AG04449 (cell line): ENCODE data around the gene OR2T6.
"Not testable (repeated sequence)": the region's sequence is repeated elsewhere in the genome, so short reads cannot be mapped to it uniquely, and the experiment has no call there.

Source experiments
- CTCF ChIA-PET: fragments of 350-600 bp; formaldehyde crosslinking; extraction: SDS; loops from one replicate; lab custom pipeline; 2021; ENCODE audit warnings: antibody characterized with exemption; lab: Yijun Ruan, JAX
- POLR2A ChIA-PET: fragments of 400-600, 350-600 bp; formaldehyde crosslinking; extraction: SDS; loops from one replicate; lab custom pipeline; 2020; ENCODE audit warnings: antibody characterized with exemption, inconsistent platforms; lab: Yijun Ruan, JAX
- DNase-seq: peaks from one replicate; pipeline ENCODE4 v3.0.0-alpha.2; 2010; ENCODE audit warnings: low read depth, low spot score
- H3K4me3 ChIP-seq: 2 replicates; pipeline ENCODE4 v1.5.1; 2011; ENCODE audit warnings: low read depth, mild to moderate bottlenecking, control low read depth, low read length

OR2T6 gene

GRCh38 chr1:248433811-248434415 is 58.4 kb downstream of the OR2T6 start:
- H3K4me3 ChIP-seq, CTCF ChIA-PET, DNase-seq, POLR2A ChIA-PET: not testable (repeated sequence)

DNA sequence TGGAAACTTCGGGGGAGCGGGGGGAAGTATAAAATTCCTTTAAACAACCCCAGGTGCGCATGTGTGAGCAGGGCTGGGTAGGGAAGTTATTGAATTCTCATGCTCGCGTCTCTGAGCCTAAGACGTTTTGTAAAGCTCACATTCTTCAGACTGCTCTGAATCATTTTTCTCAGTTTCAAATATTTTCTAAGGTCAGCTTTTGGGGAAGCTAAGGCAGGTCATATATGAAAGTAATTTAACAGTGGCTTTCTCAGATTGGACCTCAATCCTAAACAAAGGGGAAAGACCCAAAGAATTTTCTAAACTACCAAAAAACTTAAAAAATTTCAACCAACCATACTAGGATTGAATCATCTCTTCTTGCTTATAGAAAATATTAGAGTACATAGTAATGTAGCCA is 59.4 kb downstream of the OR2T6 start:
- POLR2A ChIA-PET, CTCF ChIA-PET, DNase-seq, H3K4me3 ChIP-seq: not testable (repeated sequence)

- DNase-seq, CTCF ChIA-PET, POLR2A ChIA-PET, H3K4me3 ChIP-seq: not testable (repeated sequence)
Measured at GRCh38 chr1:248436303-248436702, 60.8 kb downstream of the OR2T6 start.

DNA sequence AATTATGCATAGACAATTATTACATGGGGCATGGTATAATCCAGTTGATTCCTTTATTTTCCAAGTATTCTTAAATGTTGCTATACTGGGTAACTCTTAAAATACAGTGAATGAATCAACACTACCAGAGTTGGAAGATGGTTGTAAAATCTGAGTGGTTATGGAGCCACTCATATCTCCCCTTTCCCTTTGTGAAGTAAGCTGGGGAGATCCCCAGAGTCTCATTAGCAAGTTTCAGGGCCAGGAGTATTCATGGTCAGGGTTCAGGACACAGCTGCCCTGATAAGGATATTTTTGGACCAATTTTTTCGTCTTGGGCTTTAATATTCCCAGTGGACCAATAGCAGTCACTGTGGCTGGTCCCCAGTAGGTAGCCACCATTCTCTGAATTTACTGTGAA is 63.1 kb downstream of the OR2T6 start:
- H3K4me3 ChIP-seq, DNase-seq, CTCF ChIA-PET, POLR2A ChIA-PET: not testable (repeated sequence)

DNA sequence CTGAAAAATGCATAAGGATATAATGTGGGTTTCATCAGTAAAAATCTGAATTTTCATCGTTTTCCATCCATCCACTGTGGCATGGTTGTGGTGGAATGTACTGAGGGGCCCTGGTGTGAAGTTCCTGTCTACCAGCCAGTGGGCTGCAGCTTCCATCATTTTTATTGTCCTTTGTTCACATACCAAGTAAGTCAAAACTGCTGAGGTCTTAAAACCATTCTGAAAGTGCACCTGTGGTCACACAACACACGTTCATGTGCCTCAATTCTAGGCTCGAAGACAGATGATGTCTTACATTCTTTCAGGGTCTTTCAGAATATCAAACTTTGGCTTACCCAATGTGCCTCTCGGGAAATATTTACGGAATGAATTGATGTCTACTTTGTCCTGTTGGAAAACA is 63.7 kb downstream of the OR2T6 start:
- POLR2A ChIA-PET, DNase-seq, CTCF ChIA-PET, H3K4me3 ChIP-seq: not testable (repeated sequence)
